ENCODE data around the gene COL23A1. TPM values are rescaled to one million over a fixed set of nuclear protein-coding genes. Genes with fewer than 3 reads are reported as not detected.

The COL23A1 gene
- polyA plus RNA-seq, 1 donor (not counting 4 experiments of a cell fraction or from before 2014, with no cell fraction given), result not detected

GRCh38 chr5:178284996-178285395, 305.2 kb downstream of the COL23A1 start:
- DNase-seq (ENCODE audit: low read depth, low spot score), result no peak
- peaks cover 25% of the 10 kb centered on the region for H3K27me3 ChIP-seq (ENCODE audit: control insufficient read depth, extremely low read depth, insufficient read depth, low read length)

GRCh38 chr5:178284093-178284675, 306.0 kb downstream of the COL23A1 start:
- dilution Hi-C loops (cut with MboI; ENCODE audit: extremely low pct_ligation_motif_present, low sequenced_read_pairs), result no loop called here
- FAIRE-seq (no peak), DNase-seq (ENCODE audit: low read depth, low spot score) (peak; percentile 17)
- Histone ChIP-seq H3K9me1 (ENCODE audit: control insufficient read depth, extremely low read depth, insufficient read depth, low read length) (no peaks in the 10 kb centered on the region), H4K20me1 (ENCODE audit: control insufficient read depth, extremely low read depth, insufficient read depth, low read length) (no peaks in the 10 kb centered on the region), H2AFZ (ENCODE audit: control insufficient read depth, low read length) (no peak overlapping the region), H3K36me3 (ENCODE audit: control insufficient read depth in 2 of 2, extremely low read depth in 1 of 2, insufficient read depth in 2 of 2, low read length in 2 of 2) (no peaks in the 10 kb centered on the region), H3K4me1 (ENCODE audit: control insufficient read depth, extremely low read depth, insufficient read depth, low read length) (peaks cover 24% of the 10 kb centered on the region), H3K79me2 (ENCODE audit: control insufficient read depth, insufficient read depth, low read length) (no peaks in the 10 kb centered on the region), H3K27ac (ENCODE audit: control insufficient read depth, insufficient read depth, low read length) (no peak overlapping the region), H3K27me3 (ENCODE audit: control insufficient read depth, extremely low read depth, insufficient read depth, low read length) (peaks cover 25% of the 10 kb centered on the region), H3K9ac (ENCODE audit: control insufficient read depth, extremely low read depth, insufficient read depth, low read length) (no peak overlapping the region), H3K4me2 (ENCODE audit: control insufficient read depth, extremely low read depth, insufficient read depth, low read depth, low read length) (no peak overlapping the region), H3K4me3 (ENCODE audit: control insufficient read depth in 2 of 3, extremely low read depth in 1 of 3, insufficient read depth in 2 of 3, low read depth in 1 of 3, low read length in 3 of 3) (no peak overlapping the region), H3K9me3 (ENCODE audit: control insufficient read depth, low read depth, low read length) (peaks cover 4% of the 10 kb centered on the region)
- TF ChIP-seq CTCF (optimal IDR thresholded peaks at IDR 0.05 in 1 of 3, IDR thresholded peaks at IDR 0.05 in 1 of 3, conservative IDR thresholded peaks at IDR 0.05 in 1 of 3; ENCODE audit: extremely low read depth in 1 of 3, insufficient read depth in 2 of 3, low read length in 3 of 3), result peak in 2 of 3 experiments; percentile 57 to 69
- no peak for TF ChIP-seq EZH2 (IDR thresholded peaks at IDR 0.05; ENCODE audit: low read length)

More at GRCh38 chr5:178284996-178285395, 305.2 kb downstream of the COL23A1 start:
- no peaks in the 10 kb centered on the region for H4K20me1 ChIP-seq (ENCODE audit: control insufficient read depth, extremely low read depth, insufficient read depth, low read length)
- no peak overlapping the region for H3K27ac ChIP-seq (ENCODE audit: control insufficient read depth, insufficient read depth, low read length)
- H3K4me3 ChIP-seq (ENCODE audit: control insufficient read depth in 2 of 3, extremely low read depth in 1 of 3, insufficient read depth in 2 of 3, low read depth in 1 of 3, low read length in 3 of 3), result no peak overlapping the region
- H3K9me1 ChIP-seq (ENCODE audit: control insufficient read depth, extremely low read depth, insufficient read depth, low read length), result no peaks in the 10 kb centered on the region
- peaks cover 4% of the 10 kb centered on the region for H3K9me3 ChIP-seq (ENCODE audit: control insufficient read depth, low read depth, low read length)
- dilution Hi-C loops (cut with MboI; ENCODE audit: extremely low pct_ligation_motif_present, low sequenced_read_pairs), result no loop called here
- no peak for FAIRE-seq
- no peak overlapping the region for H3K4me2 ChIP-seq (ENCODE audit: control insufficient read depth, extremely low read depth, insufficient read depth, low read depth, low read length)
- no peak overlapping the region for H3K9ac ChIP-seq (ENCODE audit: control insufficient read depth, extremely low read depth, insufficient read depth, low read length)
- no peaks in the 10 kb centered on the region for H3K36me3 ChIP-seq (ENCODE audit: control insufficient read depth in 2 of 2, extremely low read depth in 1 of 2, insufficient read depth in 2 of 2, low read length in 2 of 2)
- no peak for TF ChIP-seq CTCF (optimal IDR thresholded peaks at IDR 0.05 in 1 of 3, IDR thresholded peaks at IDR 0.05 in 1 of 3, conservative IDR thresholded peaks at IDR 0.05 in 1 of 3; ENCODE audit: extremely low read depth in 1 of 3, insufficient read depth in 2 of 3, low read length in 3 of 3)
- TF ChIP-seq EZH2 (IDR thresholded peaks at IDR 0.05; ENCODE audit: low read length), result no peak
- peaks cover 30% of the 10 kb centered on the region for H3K4me1 ChIP-seq (ENCODE audit: control insufficient read depth, extremely low read depth, insufficient read depth, low read length)
- no peak overlapping the region for H2AFZ ChIP-seq (ENCODE audit: control insufficient read depth, low read length)
- no peaks in the 10 kb centered on the region for H3K79me2 ChIP-seq (ENCODE audit: control insufficient read depth, insufficient read depth, low read length)
